ENCODE measurements around the gene POLK. TPM values are rescaled to one million over a fixed set of nuclear protein-coding genes. Genes with fewer than 3 reads are reported as not detected.

The POLK gene
- total RNA-seq, 1 donor from 2014 or later: 19.3 TPM

DNA sequence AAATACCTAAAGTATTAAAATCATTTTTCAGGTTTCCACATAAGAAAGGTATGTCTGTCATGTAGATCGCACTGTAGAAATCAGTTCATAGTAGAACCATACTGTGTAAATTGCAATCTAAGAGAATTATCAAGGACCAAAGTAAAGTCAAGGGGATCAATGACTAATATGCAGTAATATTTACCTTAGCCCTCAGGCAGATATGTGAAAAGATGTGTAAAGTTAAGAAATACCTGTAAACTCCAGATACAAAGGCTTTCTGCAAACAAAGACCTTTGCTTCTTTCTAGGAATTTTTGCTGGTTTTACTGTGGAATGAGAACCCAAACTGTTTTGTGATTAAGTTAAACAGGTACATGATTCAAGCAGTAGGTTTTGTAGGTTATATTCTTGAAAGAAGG lies 11.6 kb downstream of the POLK start:
- peaks cover 4% of the 10 kb centered on the region for H3K36me3 Mint-ChIP-seq (ENCODE audit: low read depth, unreplicated experiment)
- TF ChIP-seq, protein P1, sequence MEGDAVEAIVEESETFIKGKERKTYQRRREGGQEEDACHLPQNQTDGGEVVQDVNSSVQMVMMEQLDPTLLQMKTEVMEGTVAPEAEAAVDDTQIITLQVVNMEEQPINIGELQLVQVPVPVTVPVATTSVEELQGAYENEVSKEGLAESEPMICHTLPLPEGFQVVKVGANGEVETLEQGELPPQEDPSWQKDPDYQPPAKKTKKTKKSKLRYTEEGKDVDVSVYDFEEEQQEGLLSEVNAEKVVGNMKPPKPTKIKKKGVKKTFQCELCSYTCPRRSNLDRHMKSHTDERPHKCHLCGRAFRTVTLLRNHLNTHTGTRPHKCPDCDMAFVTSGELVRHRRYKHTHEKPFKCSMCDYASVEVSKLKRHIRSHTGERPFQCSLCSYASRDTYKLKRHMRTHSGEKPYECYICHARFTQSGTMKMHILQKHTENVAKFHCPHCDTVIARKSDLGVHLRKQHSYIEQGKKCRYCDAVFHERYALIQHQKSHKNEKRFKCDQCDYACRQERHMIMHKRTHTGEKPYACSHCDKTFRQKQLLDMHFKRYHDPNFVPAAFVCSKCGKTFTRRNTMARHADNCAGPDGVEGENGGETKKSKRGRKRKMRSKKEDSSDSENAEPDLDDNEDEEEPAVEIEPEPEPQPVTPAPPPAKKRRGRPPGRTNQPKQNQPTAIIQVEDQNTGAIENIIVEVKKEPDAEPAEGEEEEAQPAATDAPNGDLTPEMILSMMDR (IDR thresholded peaks at IDR 0.05; ENCODE audit: unreplicated experiment): no peak
- H3K4me1 Mint-ChIP-seq (ENCODE audit: unreplicated experiment): peaks cover 7% of the 10 kb centered on the region
- no peaks in the 10 kb centered on the region for H3K9me3 Mint-ChIP-seq (ENCODE audit: unreplicated experiment)
- no peak overlapping the region for H3K27ac Mint-ChIP-seq (ENCODE audit: unreplicated experiment)
- no peaks in the 10 kb centered on the region for H3K27me3 Mint-ChIP-seq (ENCODE audit: unreplicated experiment)
- no peak for DNase-seq (ENCODE audit: low spot score)
- H3K4me3 Mint-ChIP-seq (ENCODE audit: unreplicated experiment): no peak overlapping the region

DNA sequence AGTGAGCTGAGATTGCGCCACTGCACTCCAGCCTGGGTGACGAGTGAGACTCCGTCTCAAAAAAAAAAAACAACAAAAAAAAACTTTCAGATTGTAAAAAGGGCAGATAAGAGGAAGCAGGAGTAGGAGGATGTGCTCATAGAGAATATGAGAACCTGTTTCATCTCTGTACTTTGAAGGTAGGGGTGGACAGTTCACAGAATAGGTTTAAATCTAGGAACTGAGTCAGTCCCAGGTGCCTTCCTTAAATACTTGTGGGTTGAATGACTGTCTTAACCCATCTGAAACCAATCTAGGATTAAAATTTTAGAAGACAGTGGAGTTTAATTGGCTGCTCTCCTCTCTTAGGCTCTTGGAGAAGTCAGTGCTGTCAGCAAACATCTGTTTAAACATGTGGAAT lies 12.4 kb downstream of the POLK start:
- TF ChIP-seq, protein P1 (IDR thresholded peaks at IDR 0.05; ENCODE audit: unreplicated experiment): no peak
- H3K4me3 Mint-ChIP-seq (ENCODE audit: unreplicated experiment): no peak overlapping the region
- no peaks in the 10 kb centered on the region for H3K27me3 Mint-ChIP-seq (ENCODE audit: unreplicated experiment)
- H3K9me3 Mint-ChIP-seq (ENCODE audit: unreplicated experiment): no peaks in the 10 kb centered on the region
- no peak for DNase-seq (ENCODE audit: low spot score)
- peaks cover 7% of the 10 kb centered on the region for H3K4me1 Mint-ChIP-seq (ENCODE audit: unreplicated experiment)
- peaks cover 4% of the 10 kb centered on the region for H3K36me3 Mint-ChIP-seq (ENCODE audit: low read depth, unreplicated experiment)
- no peak overlapping the region for H3K27ac Mint-ChIP-seq (ENCODE audit: unreplicated experiment)

DNA sequence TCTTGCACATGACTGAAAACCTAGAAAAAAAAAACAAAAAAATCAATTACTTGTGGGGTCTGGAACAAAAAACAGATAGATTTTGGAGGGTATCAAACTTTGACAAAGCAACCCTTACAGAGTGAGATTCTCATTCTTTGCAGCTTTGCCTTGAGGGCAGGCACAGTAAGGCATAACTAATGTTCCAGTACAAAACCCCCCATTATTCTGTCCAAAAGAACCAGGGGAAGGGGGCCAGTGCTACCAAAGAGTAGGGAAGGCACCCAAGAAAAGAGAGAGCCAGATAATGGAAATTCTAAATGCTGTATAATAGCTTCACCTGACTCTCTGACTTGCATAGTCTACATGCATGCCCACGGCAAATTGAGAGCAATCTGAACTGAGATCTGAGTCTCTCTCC lies 12.9 kb downstream of the POLK start:
- TF ChIP-seq, protein P1 (IDR thresholded peaks at IDR 0.05; ENCODE audit: unreplicated experiment): no peak
- H3K9me3 Mint-ChIP-seq (ENCODE audit: unreplicated experiment): no peaks in the 10 kb centered on the region
- H3K36me3 Mint-ChIP-seq (ENCODE audit: low read depth, unreplicated experiment): peaks cover 4% of the 10 kb centered on the region
- peaks cover 7% of the 10 kb centered on the region for H3K4me1 Mint-ChIP-seq (ENCODE audit: unreplicated experiment)
- no peak overlapping the region for H3K4me3 Mint-ChIP-seq (ENCODE audit: unreplicated experiment)
- no peak for DNase-seq (ENCODE audit: low spot score)
- H3K27me3 Mint-ChIP-seq (ENCODE audit: unreplicated experiment): no peaks in the 10 kb centered on the region
- H3K27ac Mint-ChIP-seq (ENCODE audit: unreplicated experiment): no peak overlapping the region

DNA sequence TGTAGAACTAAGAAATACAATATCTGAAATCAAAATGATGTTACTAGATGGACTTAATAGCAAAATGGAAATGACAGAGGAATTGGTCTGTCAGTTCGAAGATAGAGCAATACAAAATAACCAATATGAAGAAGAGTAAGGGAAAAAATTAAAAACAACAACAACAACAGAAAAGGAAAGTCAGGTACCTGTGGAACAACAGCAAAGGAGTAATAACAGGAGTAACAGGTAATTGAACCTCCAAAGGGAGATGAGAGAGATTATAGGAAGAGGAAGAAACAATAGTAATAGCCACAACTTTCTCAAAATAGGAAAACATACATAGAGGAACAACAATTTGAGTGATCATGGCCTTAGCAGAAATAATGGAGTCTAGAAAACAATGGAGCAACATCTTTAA lies 13.7 kb downstream of the POLK start:
- Mint-ChIP-seq H3K27me3 (ENCODE audit: unreplicated experiment) (no peaks in the 10 kb centered on the region), H3K9me3 (ENCODE audit: unreplicated experiment) (no peaks in the 10 kb centered on the region), H3K4me3 (ENCODE audit: unreplicated experiment) (no peak overlapping the region), H3K4me1 (ENCODE audit: unreplicated experiment) (peaks cover 7% of the 10 kb centered on the region), H3K36me3 (ENCODE audit: low read depth, unreplicated experiment) (peaks cover 4% of the 10 kb centered on the region), H3K27ac (ENCODE audit: unreplicated experiment) (no peak overlapping the region)
- no peak for DNase-seq (ENCODE audit: low spot score)
- TF ChIP-seq, protein P1 (IDR thresholded peaks at IDR 0.05; ENCODE audit: unreplicated experiment): no peak

DNA sequence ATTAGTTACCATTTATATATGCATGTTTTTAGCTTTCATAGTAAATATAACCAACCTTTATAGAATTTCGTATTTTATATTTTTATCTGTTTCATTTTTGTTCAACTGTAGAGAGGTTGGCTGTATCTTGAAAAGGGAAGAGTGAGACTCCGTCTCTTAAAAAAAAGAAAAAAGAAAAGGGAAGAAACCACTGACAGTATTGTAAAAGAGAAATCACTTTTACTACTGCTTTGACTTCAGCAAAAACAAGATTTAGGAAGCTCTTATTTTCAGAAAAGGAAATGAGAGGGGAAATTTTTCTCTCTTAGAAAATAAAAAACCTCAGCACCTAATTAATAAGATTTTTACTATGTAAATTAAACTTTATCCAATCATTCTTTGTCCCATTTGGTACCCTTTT lies 14.4 kb downstream of the POLK start:
- no peaks in the 10 kb centered on the region for H3K9me3 Mint-ChIP-seq (ENCODE audit: unreplicated experiment)
- H3K36me3 Mint-ChIP-seq (ENCODE audit: low read depth, unreplicated experiment): peaks cover 3% of the 10 kb centered on the region
- H3K27ac Mint-ChIP-seq (ENCODE audit: unreplicated experiment): no peak overlapping the region
- H3K27me3 Mint-ChIP-seq (ENCODE audit: unreplicated experiment): no peaks in the 10 kb centered on the region
- no peak for DNase-seq (ENCODE audit: low spot score)
- H3K4me3 Mint-ChIP-seq (ENCODE audit: unreplicated experiment): no peak overlapping the region
- TF ChIP-seq, protein P1 (IDR thresholded peaks at IDR 0.05; ENCODE audit: unreplicated experiment): no peak
- peaks cover 7% of the 10 kb centered on the region for H3K4me1 Mint-ChIP-seq (ENCODE audit: unreplicated experiment)
